Stimulated activated CD8-positive, alpha-beta memory T cell treated with anti-CD3 and anti-CD28 coated beads, Interleukin-12 subunit alpha, Interleukin-12 subunit beta, amount 100 ng/mL, for 1 hour (primary cell): Measurements from ENCODE around the gene CLEC7A.

Source experiments
- DNase-seq: peaks from one replicate; pipeline ENCODE4 v3.0.0-alpha.2; 2020; ENCODE audit warnings: low read depth

Gene CLEC7A

DNA sequence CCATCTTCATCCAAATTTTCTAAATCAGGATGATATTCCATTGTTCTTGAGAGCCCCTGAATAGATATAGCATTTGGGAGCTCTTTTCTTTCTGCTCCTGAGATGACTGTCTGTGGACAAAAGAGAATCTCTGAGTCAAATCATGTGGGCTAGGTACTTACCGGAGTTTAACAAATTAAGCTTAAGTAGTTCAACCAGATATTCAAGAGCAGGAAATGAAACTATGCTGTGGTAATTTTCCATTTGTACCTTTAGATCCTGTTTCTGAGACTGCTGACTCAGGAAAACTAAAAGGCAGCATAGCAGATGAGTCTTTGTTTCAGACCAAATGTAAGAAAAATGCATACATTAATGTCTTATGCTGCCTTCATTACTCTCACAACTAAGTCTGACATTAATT is at the start of gene CLEC7A:
TSS of gene CLEC7A (minus strand) at position 158 of the 400 bp plus-strand sequence. CDS start at position 41, 117 bp downstream.
- no peak for DNase-seq

DNA sequence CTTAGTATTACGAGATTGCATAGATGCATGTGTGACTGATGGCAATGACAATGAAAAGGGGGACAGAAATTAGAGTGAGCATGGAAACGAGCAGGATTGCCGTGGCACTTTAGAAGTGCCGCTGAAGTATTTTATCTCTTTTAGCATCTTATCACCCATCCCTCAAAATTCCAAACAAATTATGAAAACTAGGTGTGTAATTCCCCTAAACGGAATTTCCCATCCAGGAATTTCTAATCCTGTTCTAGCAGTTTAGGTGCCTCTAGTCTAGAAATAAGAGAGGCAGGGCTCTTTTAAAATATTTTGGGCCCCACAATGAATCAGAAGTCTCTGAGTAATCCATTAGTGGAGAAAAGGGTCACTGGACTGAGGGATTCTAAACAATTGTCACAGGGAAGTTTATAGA is 49.8 kb upstream of the CLEC7A start:
- no peak for DNase-seq

DNA sequence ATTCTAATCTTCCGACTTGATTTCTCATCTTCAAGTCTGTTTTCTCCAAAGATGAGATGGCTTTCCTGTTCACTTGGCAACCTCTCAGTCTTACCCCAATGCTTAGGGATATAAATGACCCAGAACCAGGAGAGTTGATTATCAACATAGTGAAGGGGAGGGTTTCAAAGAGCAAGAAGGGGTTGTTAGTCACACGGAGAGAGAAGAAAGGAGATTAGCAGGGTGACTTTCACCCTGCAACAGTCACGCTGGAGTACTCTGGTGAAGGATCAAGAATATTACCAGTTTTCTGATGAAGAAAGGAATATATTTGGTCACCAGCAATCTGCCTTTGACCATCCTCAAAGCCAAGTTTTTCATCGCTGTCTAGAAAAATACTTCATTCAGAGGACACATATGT is 48.8 kb upstream of the CLEC7A start, which contains the start of gene TMEM52B:
TSS of gene TMEM52B (plus strand) at position 212 of the 400 bp plus-strand sequence. CDS start 543 bp downstream, outside the sequence.
- DNase-seq = no peak

DNA sequence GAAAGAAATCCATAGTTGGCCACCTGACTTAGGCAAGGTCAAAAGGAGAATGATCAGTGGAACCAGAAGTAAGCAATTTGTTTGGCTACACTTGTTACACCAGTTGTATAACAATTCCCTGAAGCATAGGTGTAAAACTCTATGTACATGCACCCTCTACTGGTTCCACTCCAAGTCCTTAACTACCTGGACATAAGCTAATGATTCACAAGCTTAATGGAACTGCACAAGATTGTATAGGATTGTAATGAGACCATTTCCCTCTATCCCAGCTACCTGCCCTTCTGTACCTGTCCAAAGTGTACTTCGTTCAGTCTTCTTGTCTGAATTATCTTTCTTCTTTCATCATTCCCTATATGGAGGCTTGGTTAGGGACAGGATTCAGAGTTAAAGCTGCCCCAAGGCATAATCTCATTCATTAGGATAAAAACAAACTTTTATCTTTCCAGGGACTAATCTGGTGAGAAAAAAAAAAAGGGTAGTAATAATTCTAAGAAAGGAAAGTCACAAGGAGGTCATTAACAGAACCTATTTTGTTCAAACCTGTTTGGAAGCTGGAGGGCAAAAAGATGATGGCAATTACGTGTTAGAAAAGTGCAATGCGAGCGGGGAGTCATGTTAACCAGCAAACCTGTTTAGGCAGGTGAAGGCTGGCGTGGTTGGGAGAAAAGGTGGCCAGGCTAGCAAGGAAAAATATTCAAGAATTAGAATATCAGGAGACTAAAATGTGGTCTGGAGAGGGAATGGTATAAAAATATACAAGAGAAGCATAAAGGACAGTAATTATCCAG is 46.0 kb upstream of the CLEC7A start:
- DNase-seq = no peak

DNA sequence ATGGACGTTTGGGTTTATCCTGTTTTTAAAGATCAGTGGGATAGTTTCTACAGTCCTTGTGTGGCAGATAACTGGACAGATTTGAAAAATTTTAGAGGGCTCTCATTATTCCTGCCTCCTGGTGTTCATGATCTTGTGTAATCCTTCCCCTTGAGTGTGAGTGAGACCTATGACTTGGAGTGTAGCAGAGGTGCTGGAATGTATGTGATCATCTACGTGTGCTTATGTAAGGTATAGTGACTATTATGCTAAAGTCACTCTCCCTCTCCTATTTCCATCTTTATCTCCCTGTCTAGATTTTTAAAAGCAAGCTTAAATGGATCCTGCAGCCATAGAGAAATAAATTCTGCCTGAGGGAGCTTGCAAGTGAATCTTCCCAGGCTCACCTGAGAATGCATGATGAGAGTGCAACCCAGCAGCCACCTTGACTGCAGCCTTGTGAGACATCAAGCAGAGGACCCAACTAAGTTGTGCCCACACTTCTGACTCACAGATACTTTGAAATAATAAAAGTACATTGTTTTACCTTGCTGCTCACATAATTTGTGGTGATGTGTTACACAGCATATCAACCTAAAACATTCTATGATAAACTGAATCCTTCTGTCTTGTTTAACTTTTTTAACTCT is 45.1 kb upstream of the CLEC7A start:
- no peak for DNase-seq

DNA sequence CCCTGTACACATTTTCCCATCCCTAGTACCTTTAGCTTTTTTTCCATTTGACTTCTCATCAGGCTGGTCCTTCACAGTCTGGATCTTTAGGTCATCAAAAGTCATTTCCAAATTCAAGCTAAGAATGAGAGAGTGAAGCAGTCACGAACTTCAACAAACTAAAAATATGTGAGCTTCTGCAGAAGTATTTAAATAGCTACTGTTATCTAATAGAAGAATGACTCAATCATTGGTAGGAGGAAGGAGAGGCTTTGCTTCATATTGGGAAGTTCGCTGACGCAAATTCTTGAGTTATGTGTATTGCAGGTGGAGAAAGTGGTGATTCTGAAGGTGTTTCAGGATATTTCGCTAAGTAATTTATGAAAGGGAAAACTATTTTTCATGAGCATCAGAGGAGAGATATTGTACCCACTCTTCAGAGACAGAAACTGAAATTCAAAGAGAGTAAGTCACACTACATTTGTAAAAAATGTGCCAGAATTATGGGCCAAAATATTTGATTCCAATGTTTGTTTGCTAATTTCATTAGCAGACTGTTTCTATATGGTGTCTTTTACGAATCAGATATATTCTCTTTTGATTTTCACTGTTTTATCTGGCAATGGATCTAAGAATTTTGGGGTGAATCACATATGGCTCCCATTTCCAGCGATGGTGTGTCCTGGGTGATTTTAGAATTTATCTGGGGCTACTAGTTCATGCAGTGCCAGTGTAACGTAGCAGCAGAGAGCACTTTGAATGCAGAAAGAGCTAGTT is 42.2 kb upstream of the CLEC7A start, which contains the start of gene OLR1:
TSS of gene OLR1 (minus strand) at position 160 of the 756 bp plus-strand sequence. CDS start at position 105, 55 bp downstream.
- DNase-seq = no peak

DNA sequence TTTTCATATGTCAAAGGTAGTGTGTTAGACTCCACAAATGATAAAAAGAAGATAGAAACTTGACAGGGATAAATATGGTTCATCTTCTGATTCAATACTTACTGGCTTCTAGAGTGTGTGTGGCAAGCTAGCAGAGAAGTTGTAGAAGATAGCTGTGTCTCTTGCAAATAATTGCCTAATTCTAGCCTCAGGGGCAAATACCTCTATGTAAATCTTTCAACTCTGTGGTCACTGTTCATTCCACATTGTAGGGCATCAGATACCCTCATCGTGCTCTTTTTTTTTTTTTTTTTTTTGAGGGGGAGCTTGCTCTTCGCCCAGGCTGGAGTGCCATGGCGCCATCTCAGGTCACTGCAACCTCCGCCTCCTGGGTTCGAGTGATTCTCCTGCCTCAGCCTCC is 40.2 kb upstream of the CLEC7A start:
- DNase-seq = no peak

DNA sequence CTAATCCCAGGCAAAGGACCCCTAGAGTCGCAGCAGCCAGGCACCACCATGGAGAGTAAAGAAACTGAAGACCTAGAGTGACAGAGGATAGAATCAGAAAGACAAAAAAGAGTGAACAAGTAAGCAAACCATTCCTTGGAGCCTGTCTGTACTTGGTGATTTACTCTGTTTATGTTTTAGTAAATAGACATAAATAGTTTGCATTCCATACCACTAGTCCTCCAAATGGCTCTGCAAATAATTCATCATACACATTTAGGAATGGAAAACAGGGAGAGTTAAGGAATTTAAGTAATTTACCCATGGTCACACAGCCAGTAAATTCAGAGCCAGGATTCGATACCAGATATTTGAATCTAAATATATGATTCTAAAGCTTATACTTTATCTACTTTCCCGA is 39.1 kb upstream of the CLEC7A start:
- DNase-seq = no peak

DNA sequence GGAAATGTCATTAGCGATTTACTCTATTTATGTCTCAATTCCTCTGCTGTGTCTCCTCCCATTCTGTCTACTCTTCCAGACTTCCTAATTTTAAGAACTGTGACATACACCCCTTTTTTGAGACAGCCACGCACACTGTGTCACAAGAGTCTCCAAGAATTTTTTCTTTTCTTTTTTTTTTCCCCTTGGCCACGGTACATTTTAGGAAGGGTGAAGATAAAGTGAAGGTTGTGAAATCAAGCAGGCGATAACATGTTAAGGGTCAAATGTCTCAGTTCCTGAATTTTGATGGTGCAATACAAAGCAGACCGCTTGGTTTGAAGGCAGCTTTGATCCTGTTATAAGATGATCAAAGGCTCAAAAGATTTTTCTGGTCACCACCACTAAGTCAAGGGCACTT is 37.6 kb upstream of the CLEC7A start:
- DNase-seq = no peak

DNA sequence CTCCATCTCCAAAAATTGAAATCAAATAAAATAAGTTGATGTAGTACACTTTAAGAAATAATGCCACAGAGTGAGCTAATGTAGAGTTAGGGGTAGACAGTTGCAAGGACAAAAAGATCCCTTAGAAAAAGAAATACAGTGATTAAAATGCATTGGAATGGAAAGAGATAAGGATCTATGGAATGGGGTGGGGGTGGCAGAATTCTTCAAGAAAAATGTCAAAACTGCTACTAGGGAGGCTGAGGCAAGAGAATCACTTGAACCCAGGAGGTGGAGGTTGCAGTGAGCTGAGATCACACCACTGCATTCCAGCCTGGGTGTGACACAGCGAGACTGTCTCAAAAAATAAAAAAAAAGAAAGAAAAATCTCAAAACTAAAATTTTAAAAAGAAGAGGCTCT is 35.4 kb upstream of the CLEC7A start:
- DNase-seq = no peak

DNA sequence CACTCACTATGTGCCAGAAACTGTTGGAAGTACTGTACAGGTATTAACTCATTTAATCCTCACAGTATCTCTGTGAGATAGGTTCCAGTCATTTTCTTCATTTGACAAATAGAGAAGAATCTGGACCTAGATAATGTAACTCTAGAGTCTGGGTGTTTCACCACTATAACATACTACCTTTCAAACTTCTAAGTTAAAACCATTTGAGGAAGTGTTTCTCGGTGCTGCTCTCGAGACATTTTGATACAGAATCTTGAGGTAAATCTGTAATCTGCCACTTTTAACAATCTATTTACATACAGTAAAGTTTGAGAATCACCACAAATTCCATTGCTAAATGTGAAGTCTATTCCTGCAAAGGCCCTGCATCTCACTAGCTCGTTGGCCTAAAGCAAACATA is 33.1 kb upstream of the CLEC7A start:
- no peak for DNase-seq

DNA sequence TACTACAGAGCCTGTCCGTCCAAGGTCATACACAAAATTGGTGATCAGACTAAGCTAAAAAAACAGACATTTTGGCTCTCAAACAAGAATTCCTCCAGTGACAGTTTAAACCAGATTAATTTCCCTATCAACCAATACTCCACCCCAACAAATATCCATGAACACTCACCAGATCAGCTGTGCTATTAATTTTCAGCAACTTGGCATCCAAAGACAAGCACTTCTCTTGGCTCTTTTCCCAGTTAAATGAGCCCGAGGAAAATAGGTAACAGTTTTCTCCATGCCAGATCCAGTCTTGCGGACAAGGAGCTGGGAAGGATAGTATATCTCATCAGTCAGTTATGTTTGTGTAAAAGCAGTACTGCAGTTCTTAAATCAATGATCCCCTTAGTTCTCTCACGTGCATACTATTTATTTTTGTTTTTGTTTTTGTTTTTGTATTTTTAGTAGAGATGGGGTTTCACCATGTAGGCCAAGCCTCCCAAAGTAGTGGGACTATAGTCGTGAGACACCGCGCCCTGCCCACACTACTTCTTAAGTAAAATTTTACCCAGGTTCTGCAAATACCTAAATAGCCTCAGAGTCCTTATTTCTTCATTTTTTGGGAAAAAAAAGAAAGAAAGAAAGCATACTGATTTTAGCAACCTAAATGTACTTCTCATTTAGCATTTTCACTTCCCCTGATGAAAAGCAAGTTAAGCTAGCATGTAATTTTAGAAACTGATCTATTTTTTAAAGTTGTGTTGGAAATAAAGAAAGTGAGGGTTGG is 30.8 kb upstream of the CLEC7A start:
- no peak for DNase-seq

DNA sequence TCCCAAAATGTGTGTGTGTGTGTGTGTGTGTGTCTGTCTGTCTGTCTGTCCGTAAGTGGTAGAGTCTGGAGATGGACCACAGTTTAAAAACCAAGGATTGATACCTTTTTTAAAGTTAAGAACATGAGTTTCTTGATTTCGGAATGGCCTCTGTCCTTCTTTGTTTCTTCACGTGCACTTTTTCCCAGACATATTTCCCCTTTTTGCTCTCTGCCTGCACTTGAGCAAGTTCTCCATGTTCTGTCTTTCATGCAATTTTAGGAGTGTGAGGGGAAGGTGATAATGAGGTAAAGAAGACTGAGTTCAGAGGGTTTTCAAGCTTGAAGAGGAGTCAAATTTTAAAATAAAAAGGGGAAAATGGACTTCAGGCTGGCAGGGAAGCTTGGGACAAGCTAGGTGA is 29.3 kb upstream of the CLEC7A start:
- DNase-seq = no peak

DNA sequence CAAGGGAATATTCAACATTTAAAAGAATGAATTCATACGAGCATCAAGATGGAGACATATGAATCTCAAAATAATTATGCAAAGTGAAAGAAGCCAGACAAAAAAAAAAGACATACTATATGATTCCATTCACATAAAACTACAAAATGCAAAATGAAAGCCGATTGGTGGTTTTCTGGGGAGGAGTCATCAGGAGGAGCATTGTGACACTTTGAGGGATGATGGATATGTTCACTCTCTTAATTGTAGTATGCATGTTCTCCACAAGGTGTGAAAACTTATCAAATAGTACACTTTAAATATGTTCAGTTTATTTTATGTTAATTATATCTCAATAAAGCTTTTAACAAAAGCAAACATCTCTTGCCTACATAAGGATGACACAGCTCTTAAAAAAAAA is 28.4 kb upstream of the CLEC7A start:
- DNase-seq = no peak

DNA sequence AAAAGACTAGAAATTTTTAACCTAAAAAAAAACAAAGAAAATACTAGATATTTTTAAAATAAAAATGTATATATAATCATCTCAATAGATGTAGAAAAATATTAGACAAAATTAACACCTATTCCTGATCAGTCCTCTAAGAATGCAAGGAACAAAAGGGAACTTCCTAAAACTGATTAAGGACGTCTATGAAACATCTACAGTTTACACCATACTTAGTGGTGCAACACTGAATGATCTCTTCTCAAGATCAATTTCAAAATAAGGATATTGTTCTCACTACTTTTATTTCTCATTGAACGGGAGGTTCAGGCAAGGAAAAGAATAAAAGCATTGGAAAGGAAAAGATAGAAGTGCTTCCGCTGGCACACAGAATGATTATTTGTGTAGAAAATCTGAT is 26.0 kb upstream of the CLEC7A start:
- no peak for DNase-seq

DNA sequence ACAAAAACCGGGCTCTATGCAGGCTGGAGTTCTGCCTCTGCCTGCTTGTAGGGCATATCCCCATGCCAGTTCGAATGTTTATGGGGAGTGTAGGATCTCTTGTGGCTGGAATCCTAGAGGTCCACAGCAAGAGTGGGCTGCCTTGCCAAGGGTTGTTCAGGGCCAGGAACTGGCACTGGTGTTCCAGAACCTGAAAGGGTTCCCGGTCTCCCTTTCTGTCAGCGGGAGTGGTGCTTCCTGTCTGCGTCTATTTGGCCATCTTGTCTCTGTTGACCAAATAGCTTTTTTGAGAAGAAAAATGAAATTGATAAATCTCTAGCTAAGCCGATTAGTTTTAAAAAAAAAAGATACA is 24.1 kb upstream of the CLEC7A start:
- DNase-seq = no peak

DNA sequence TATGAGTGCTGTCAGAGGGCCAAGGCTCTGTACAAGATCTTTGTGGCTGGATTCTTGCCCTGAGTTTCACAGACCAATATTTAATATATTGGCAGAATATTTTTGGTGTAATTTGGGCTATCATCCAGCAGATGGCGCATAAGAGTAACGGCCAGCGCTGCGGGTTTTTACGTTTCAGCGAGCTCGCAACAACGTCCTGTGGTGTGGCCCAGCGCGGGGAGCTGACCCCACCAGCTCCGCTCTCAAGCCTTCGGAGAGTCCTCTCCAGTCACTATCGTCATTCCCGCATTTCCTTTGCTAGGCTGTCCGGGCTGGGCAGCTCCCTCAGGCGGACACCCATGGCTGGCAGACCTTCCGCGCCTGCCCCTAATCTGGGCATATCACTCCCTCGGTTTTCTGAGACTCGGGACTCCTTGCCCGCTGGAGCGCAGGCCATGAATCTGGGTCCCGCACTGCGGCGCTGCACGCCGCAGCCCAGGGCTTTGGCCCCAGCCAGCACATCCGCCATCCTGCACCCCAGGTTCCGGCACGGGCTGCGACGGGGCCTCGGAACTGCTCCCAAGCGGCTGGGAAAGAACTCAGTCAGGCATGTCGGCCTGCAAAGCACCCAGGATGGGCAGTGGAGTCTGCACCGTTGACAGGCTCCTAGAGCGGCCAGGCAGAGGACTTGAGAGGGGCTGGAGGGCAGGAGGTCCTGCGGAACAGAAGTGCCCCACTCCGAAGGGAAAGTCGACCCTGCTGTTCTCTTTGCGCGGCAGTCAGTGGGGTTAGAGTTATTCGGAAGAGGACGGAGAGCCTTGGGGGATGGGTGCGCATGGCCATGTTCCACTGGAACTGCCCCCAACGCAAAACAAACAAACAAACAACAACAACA is 23.5 kb upstream of the CLEC7A start:
- DNase-seq = peak; percentile 29

DNA sequence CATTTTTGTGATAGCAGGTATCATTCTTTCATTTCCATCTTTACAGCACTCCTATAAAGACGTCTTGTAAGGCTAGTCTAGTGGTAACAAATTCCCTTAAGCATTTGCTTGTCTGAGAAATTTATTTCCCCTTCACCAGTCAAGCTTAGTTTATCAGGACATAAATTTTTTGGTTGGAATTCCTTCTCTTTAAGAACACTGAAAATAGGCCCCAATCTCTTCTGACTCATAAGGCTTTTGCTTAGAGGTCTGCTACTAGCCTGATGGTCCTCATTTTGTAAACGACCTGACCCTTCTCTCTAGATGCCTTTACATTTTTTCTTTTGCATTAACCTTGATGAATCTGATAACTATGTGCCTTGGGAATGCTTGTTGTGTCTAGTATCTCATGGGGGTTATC is 21.6 kb upstream of the CLEC7A start:
- no peak for DNase-seq

DNA sequence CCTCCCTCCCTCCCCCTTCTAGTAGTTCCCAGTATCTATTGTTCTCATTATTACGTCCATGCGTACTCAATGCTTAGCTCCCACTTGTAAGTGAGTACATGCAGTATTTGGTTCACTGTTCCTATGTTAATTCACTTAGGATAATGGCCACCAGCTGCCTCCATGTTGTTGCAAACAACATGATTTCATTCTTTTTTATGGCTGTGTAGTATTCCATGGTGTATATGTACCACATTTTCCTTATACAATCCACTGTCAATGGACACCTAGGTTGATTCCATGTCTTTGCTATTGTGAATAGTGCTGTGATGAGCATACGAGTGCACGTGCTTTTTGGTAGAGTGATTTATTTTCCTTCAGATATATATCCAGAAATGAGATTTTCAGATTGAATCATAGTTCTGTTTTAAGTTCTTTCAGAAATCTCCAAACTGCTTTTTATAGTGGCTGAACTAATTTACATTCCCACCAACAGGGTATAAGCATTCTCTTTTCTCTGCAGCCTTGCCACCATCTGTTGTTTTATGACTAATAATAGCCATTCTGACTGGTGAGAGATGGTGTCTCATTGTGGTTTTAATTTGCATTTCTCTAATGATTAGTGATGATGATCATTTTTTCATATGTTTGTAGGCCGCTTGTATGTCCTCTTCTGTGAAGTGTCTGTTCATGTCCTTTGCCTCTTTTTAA is 17.9 kb upstream of the CLEC7A start:
- no peak for DNase-seq

DNA sequence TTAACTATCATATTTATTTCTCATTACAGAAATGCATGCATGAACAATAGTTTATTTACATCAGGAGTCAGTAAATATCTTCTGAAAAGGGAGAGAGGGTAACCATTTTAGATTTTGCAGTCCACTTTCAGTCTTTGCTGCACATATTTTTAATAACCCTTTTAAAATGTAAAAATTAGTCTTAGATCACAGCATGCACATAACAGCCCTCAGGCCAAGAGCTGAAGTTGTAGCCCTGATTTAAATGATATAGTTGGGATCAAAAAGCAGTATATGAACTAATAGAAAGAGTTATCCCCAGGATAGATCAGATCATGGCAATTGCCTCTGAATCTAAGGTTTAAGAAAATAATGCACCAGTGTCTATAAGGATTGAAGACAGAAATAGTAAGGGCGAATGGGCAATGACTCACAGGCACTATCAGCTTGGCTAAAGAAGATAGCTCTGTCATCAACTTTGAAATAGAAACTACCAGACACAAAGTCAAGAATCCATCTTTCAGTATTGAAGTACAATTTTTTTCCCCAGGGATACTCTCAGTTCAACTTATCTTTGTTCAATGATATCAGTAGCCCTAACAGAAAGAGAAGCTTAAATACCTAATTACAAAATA is 13.1 kb upstream of the CLEC7A start:
- DNase-seq = no peak
